ENCODE results near the gene CCDC106.

- TF ChIP-seq CTCF (IDR thresholded peaks at IDR 0.05; ENCODE audit: low read length) (no peak), EZH2 (IDR thresholded peaks at IDR 0.05; ENCODE audit: borderline replicate concordance, low read length) (no peak)
Measured at GRCh38 chr19:55621205-55621672, 26.8 kb upstream of the CCDC106 start.
